ENCODE results near the gene PUSL1.
A peak's percentile ranks its signal among the peaks of the same experiment; 100 is the strongest.

Gene PUSL1

GRCh38 chr1:1346501-1346890 is 38.1 kb downstream of the PUSL1 start:
- H3K4me3 ChIP-seq (ENCODE audit: low read length): no peak overlapping the region
- TF ChIP-seq CTCF (conservative IDR thresholded peaks at IDR 0.05; ENCODE audit: low read depth, low read length): no peak
- DNase-seq (ENCODE audit: low read depth): no peak

GRCh38 chr1:1347026-1347595 is 38.7 kb downstream of the PUSL1 start:
- no peak for TF ChIP-seq CTCF (conservative IDR thresholded peaks at IDR 0.05; ENCODE audit: low read depth, low read length)
- peak overlapping the region; percentile 71 for H3K4me3 ChIP-seq (ENCODE audit: low read length)
- DNase-seq (ENCODE audit: low read depth): no peak

- no peak for DNase-seq (ENCODE audit: low read depth)
- H3K4me3 ChIP-seq (ENCODE audit: low read length): peak overlapping the region; percentile 71
These were observed 39.4 kb downstream of the PUSL1 start for GRCh38 chr1:1347663-1348419.

GRCh38 chr1:1348420-1349255 is 40.2 kb downstream of the PUSL1 start:
- DNase-seq (ENCODE audit: low read depth): no peak
- H3K4me3 ChIP-seq (ENCODE audit: low read length): peak overlapping the region; percentile 71

More at GRCh38 chr1:1347663-1348419, 39.4 kb downstream of the PUSL1 start:
- TF ChIP-seq CTCF (conservative IDR thresholded peaks at IDR 0.05; ENCODE audit: low read depth, low read length): no peak

GRCh38 chr1:1349256-1350012 is 41.0 kb downstream of the PUSL1 start, which contains the start of gene DVL1:
Gene DVL1, minus strand, starts transcription at chr1:1349418. Its CDS starts 353 bp downstream, at chr1:1349065.
- TF ChIP-seq CTCF (conservative IDR thresholded peaks at IDR 0.05; ENCODE audit: low read depth, low read length): peak; percentile 48
- H3K4me3 ChIP-seq (ENCODE audit: low read length): peak within 1 kb of the TSS; percentile 71
- DNase-seq (ENCODE audit: low read depth): no peak

More at GRCh38 chr1:1348420-1349255, 40.2 kb downstream of the PUSL1 start:
- no peak for TF ChIP-seq CTCF (conservative IDR thresholded peaks at IDR 0.05; ENCODE audit: low read depth, low read length)

- no peak for DNase-seq (ENCODE audit: low read depth)
- no peak overlapping the region for H3K4me3 ChIP-seq (ENCODE audit: low read length)
- no peak for TF ChIP-seq CTCF (conservative IDR thresholded peaks at IDR 0.05; ENCODE audit: low read depth, low read length)
These were observed 43.4 kb downstream of the PUSL1 start for GRCh38 chr1:1351511-1352427.
